RCC 7860 (cell line): ENCODE measurements around the gene LRIG2.
"Not testable (repeated sequence)": the region's sequence is repeated elsewhere in the genome, so short reads cannot be mapped to it uniquely, and the experiment has no call there.

Experiments
- DNase-seq: peaks from one replicate; pipeline ENCODE4 v3.0.0-alpha.2; 2015; ENCODE audit warnings: low spot score
- FAIRE-seq: peaks from 2 replicates; lab custom pipeline; 2012; peaks lifted over from hg19 to GRCh38; lab: Jason Lieb, UNC

LRIG2 gene

GRCh38 chr1:113153116-113153803 lies 80.3 kb downstream of the LRIG2 start:
- FAIRE-seq, result no peak
- peak; percentile 29 for DNase-seq

DNA sequence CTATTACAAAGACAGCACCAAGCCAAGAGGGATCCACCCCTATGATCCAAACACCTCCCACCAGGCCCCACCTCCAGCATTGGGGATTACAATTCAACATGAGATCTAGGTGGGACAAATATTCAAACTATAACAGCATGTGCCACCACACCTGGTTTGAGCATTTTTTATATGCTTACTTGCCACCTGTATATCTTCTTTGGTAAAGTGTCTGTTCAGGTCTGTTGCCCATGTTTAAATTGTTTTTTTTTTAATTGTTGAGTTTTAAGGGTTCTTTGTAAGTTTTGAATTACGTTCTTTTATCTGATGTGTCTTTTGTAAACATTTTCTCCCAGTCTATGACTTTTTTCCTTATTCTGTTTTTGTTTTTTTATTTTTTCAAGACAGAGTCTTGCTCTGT lies 83.4 kb downstream of the LRIG2 start:
- FAIRE-seq (no peak), DNase-seq (no peak)

DNA sequence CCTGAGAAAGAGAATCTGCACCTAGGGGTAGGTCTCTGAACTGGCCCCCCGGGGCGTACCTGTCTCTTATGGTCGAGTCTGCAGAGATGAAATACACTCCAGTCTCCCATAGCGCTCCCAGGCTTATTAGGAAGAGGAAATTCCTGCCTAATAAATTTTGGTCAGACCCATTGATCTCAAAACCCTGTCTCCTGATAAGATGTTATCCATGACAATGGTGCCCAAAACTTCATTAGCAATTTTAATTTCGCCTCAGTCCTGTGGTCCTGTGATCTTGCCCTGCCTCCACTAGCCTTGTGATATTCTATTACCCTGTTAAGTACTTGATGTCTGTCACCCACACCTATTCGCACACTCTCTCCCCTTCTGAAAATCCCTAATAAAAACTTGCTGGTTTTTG lies 85.7 kb downstream of the LRIG2 start:
- not testable (repeated sequence) for FAIRE-seq, DNase-seq

GRCh38 chr1:113166473-113166872 lies 93.5 kb downstream of the LRIG2 start:
- DNase-seq (no peak), FAIRE-seq (no peak)

GRCh38 chr1:113168946-113169345 lies 95.9 kb downstream of the LRIG2 start:
- DNase-seq, result no peak
- no peak for FAIRE-seq

GRCh38 chr1:113169591-113169990 lies 96.6 kb downstream of the LRIG2 start:
- FAIRE-seq, result no peak

DNA sequence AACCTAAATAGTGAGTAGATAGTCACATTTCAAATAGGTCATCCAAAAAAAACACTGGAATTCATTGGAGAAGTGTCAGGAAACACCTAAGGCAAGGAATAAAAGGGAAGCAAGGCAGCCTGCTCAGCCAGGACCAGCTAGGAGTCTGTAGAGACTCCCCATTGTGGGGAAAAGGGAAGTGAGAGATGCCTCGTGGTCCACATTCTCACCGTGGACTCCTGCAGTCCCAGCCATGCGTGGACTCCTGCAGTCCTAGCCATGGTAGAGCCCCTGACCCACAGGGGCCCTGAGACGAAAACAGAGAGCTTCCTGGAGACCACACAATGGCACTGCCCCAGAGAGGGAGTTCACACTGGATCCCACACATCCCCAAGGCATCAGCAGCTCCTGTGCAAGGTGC lies 97.5 kb downstream of the LRIG2 start:
- DNase-seq (no peak), FAIRE-seq (no peak)

More at GRCh38 chr1:113169591-113169990, 96.6 kb downstream of the LRIG2 start:
- no peak for DNase-seq

DNA sequence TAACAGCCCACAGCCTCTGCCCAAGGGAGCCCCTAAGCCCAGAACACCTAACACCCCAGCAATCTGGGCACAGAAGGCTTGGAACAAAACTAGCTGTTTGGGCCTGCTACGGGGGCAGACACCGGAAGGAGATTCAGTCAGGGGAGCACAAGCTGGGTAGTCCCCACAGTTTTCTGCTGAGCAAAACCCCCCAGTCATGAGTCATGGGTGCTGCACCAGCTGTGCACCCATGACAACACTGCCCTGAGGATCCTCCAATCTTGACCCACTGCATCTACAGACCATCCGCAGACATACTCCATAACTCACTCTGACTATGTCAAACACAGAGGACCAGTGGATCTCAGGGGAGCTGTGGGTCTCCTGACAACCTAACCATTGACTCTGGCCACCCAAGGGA lies 105.1 kb downstream of the LRIG2 start:
- FAIRE-seq, result no peak
- no peak for DNase-seq

- DNase-seq (no peak), FAIRE-seq (no peak)
These were observed 105.5 kb downstream of the LRIG2 start for GRCh38 chr1:113178522-113178921.
